HepG2 (cell line): ENCODE data around the gene KIAA1549. TPM values are rescaled to one million over a fixed set of nuclear protein-coding genes. Genes with fewer than 3 reads are reported as not detected.

ENCODE experiments used
- ATAC-seq: fragments of 200-7000 bp; cut with Tn5 transposase; 3 replicates; pipeline ENCODE4 v1.9.1; 2020; ENCODE audit warnings: mild to moderate bottlenecking, moderate library complexity
- BruUV-seq: library from RNA; stranded (reverse); fragments of 400-500 nt; replicated peaks from 2 replicates; lab custom pipeline; 2021; lab: Mats Ljungman, UMichigan
- CTCF ChIA-PET: fragments of 300-600 bp; formaldehyde crosslinking; extraction: SDS; loops from one replicate; lab custom pipeline; 2021; ENCODE audit warnings: low total read pairs, inconsistent platforms, low intra/inter-chr PET ratio; lab: Yijun Ruan, JAX
- POLR2A ChIA-PET: fragments of 350-600 bp; sonication (Branson Sonifier 250); formaldehyde crosslinking; loops from one replicate; lab custom pipeline; 2020; ENCODE audit warnings: antibody characterized with exemption, inconsistent platforms; lab: Yijun Ruan, JAX
- DNase-seq: peaks from one replicate; pipeline ENCODE4 v3.0.0-alpha.2; 2015; ENCODE audit warnings: low spot score
- FAIRE-seq: peaks from 3 replicates; lab custom pipeline; 2011; peaks lifted over from hg19 to GRCh38; lab: Jason Lieb, UNC
- H2AFZ ChIP-seq: one replicate; pipeline ENCODE4 v1.6.1; 2011; ENCODE audit warnings: low read length, inconsistent platforms
- H3K27ac ChIP-seq: fragments of 300-600 bp; 3 replicates; pipeline ENCODE4 v1.8.0; 2011; ENCODE audit warnings: mixed run types, mild to moderate bottlenecking, mixed read lengths, low read length, inconsistent platforms; ENCODE audit not compliant: insufficient read depth; ENCODE audit errors: extremely low read length
- H3K27me3 ChIP-seq, 2 experiments: fragments of 200-600 bp in 1 of 2; 2 replicates in 1 of 2; 3 replicates in 1 of 2; pipeline versions ENCODE4 v1.6.0 to v1.8.0; 2011; ENCODE audit warnings: low read length in 2 of 2, mild to moderate bottlenecking in 2 of 2, moderate library complexity in 2 of 2, inconsistent platforms in 1 of 2; ENCODE audit not compliant: insufficient read depth in 2 of 2, control insufficient read depth in 1 of 2
- H3K36me3 ChIP-seq, 2 experiments: fragments of 200-600 bp in 1 of 2; replicated peaks in 1 of 2; 2 replicates in 1 of 2; 3 replicates in 1 of 2; pipeline versions ENCODE4 v1.5.1 to v1.8.0; 2011; ENCODE audit warnings: low read length in 2 of 2, inconsistent platforms in 1 of 2; ENCODE audit not compliant: insufficient read depth in 2 of 2, control insufficient read depth in 1 of 2
- H3K4me1 ChIP-seq: 2 replicates; pipeline ENCODE4 v1.5.1; 2012; ENCODE audit warnings: low read length, inconsistent platforms; ENCODE audit not compliant: insufficient read depth
- H3K4me2 ChIP-seq: 2 replicates; pipeline ENCODE4 v1.6.0; 2011; ENCODE audit warnings: low read depth, low read length, inconsistent platforms
- H3K4me3 ChIP-seq, 3 experiments: fragments of 200-600 bp in 1 of 3; sonication (generic), shearing (Covaris generic) in 1 of 3; replicated peaks in 1 of 3; 2 replicates each; pipeline ENCODE4 v1.5.1; 2011 to 2016; ENCODE audit warnings: low read length in 3 of 3, inconsistent platforms in 2 of 3, low read depth in 2 of 3, mild to moderate bottlenecking in 2 of 3, control low read depth in 1 of 3, mixed read lengths in 1 of 3; ENCODE audit not compliant: insufficient read depth in 1 of 3
- H3K79me2 ChIP-seq: one replicate; pipeline ENCODE4 v1.6.1; 2011; ENCODE audit warnings: low read length, inconsistent platforms; ENCODE audit not compliant: insufficient read depth
- H3K9ac ChIP-seq: 2 replicates; pipeline ENCODE4 v1.6.0; 2011; ENCODE audit warnings: mild to moderate bottlenecking, low read depth, low read length, inconsistent platforms; ENCODE audit not compliant: insufficient read depth
- H3K9me3 ChIP-seq: 2 replicates; pipeline ENCODE4 v1.5.1; 2012; ENCODE audit warnings: mild to moderate bottlenecking, low read length
- H4K20me1 ChIP-seq: 2 replicates; pipeline ENCODE4 v1.6.0; 2011; ENCODE audit warnings: inconsistent platforms, mild to moderate bottlenecking, low read length, moderate library complexity; ENCODE audit not compliant: insufficient read depth
- CTCF ChIP-seq: sonication (generic); formaldehyde crosslinking; IDR thresholded peaks from 2 replicates; pipeline ENCODE4 v1.5.0; 2020; ENCODE audit warnings: mild to moderate bottlenecking, missing genetic modification reagents, moderate library complexity
- SNAPC4 ChIP-seq: sonication (generic); formaldehyde crosslinking; IDR thresholded peaks from 2 replicates; pipeline ENCODE4 v1.4.0; 2020; ENCODE audit warnings: mild to moderate bottlenecking, missing genetic modification reagents
- STAG1 ChIP-seq: sonication (generic); formaldehyde crosslinking; IDR thresholded peaks from 2 replicates; pipeline ENCODE4 v1.4.0; 2020; ENCODE audit warnings: missing genetic modification reagents
- ZBTB10 ChIP-seq: sonication (generic); formaldehyde crosslinking; IDR thresholded peaks from 2 replicates; pipeline ENCODE4 v1.4.0; 2020; ENCODE audit warnings: missing genetic modification reagents, borderline replicate concordance
- ZFY ChIP-seq: sonication (generic); formaldehyde crosslinking; IDR thresholded peaks from 2 replicates; pipeline ENCODE4 v1.4.0; 2020; ENCODE audit warnings: missing genetic modification reagents
- WGBS: methylation state at CpG from one replicate; pipeline ENCODE4 v1.1.6; 2017; ENCODE audit warnings: low lambda C conversion rate; 5-methylcytosine and 5-hydroxymethylcytosine counted together
- in situ Hi-C: cut with HindIII; loops from 2 replicates; pipeline ENCODE4 v1.10.0; 2017; ENCODE audit warnings: low pct_unique_long_range_greater_than_20kb; ENCODE audit not compliant: extremely low pct_ligation_motif_present
- intact Hi-C: fragments of 100-400 bp; cut with micrococcal nuclease; formaldehyde crosslinking; loops from one replicate; pipeline ENCODE4 v1.10.0; 2022; ENCODE audit not compliant: unreplicated experiment
- polyA plus RNA-seq, 8 experiments: library from polyadenylated mRNA; depleted of rRNA in 3 of 8; stranded (reverse) in 7 of 8; unstranded in 1 of 8; fragments of >200 nt; fragmentation: Illumina TruSeq in 4 of 8; extraction: Trizol in 4 of 8; gene quantifications; 2 replicates each; pipeline versions ENCODE4 v1.2.1 to v1.2.3, GENCODE V29; 2011 to 2016; ENCODE audit warnings: low read depth in 4 of 8, missing spikeins in 1 of 8, mixed read lengths in 1 of 8; ENCODE audit not compliant: insufficient read depth in 1 of 8
- total RNA-seq, 5 experiments: library from RNA; depleted of rRNA; stranded (reverse); fragments of >200 nt; fragmentation: Illumina TruSeq; extraction: Trizol; gene quantifications; 2 replicates each; pipeline ENCODE4 v1.2.3, GENCODE V29; 2016; ENCODE audit warnings: low read depth in 1 of 5

Gene KIAA1549
- total and polyA plus RNA-seq, 2 of the 13 experiments (the other 11 are each of a cell fraction or from before 2014, with no cell fraction given), result 1.1 to 1.8 TPM

- no TSS peak for BruUV-seq
These were observed 115.3 kb downstream of the KIAA1549 start for GRCh38 chr7:138865843-138866242.

More at GRCh38 chr7:138865843-138866242, 115.3 kb downstream of the KIAA1549 start:
- H3K9ac ChIP-seq, result no peak overlapping the region
- H4K20me1 ChIP-seq, result no peaks in the 10 kb centered on the region
- no peak overlapping the region for H3K4me3 ChIP-seq
- H3K27me3 ChIP-seq, result no peaks in the 10 kb centered on the region
- H3K36me3 ChIP-seq, result peaks cover 2 to 6% of the 10 kb centered on the region in 2 experiments; a peak in 1 of 5 replicates
- 78% methylated on average over 4 of the region's 4 CpGs for WGBS
- ChIA-PET CTCF (no interaction called here), POLR2A (no interaction called here)
- no peaks in the 10 kb centered on the region for H3K79me2 ChIP-seq
- in situ Hi-C loops (no loop called here), intact Hi-C loops (no loop called here)
- H3K27ac ChIP-seq, result no peak overlapping the region
- H2AFZ ChIP-seq, result no peak overlapping the region
- no peak overlapping the region for H3K4me2 ChIP-seq
- no peaks in the 10 kb centered on the region for H3K4me1 ChIP-seq
- FAIRE-seq (no peak), DNase-seq (no peak)
- no peaks in the 10 kb centered on the region for H3K9me3 ChIP-seq
- TF ChIP-seq CTCF (peak; percentile 67), STAG1 (CRISPR knock-in tag) (peak; percentile 66), SNAPC4 (CRISPR knock-in tag) (no peak), ZFY (CRISPR knock-in tag) (no peak), ZBTB10 (CRISPR knock-in tag) (no peak)
- TF ChIP-seq, all 625 proteins: peak for 2
- ATAC-seq, result 0 out of 3 replicates have a peak, but pooled peaks have one; percentile 32
